Progenitor cell of endocrine pancreas (in vitro differentiated cells): ENCODE measurements around the gene TMEM44. TPM values are rescaled to one million over a fixed set of nuclear protein-coding genes. Genes with fewer than 3 reads are reported as not detected.

Experiments
- DNase-seq: peaks from one replicate; pipeline ENCODE4 v3.0.0; 2021; ENCODE audit warnings: low spot score; ENCODE audit not compliant: unreplicated experiment
- H3K27ac Mint-ChIP-seq: 2 replicates; pipeline ENCODE4 v1.8.0; 2021; ENCODE audit warnings: mild to moderate bottlenecking, moderate library complexity, mixed read lengths
- H3K27me3 Mint-ChIP-seq: 2 replicates; pipeline ENCODE4 v1.8.0; 2021; ENCODE audit warnings: mixed read lengths
- H3K36me3 Mint-ChIP-seq: 2 replicates; pipeline ENCODE4 v1.8.0; 2022; ENCODE audit warnings: mixed read lengths; ENCODE audit not compliant: insufficient read depth
- H3K4me1 Mint-ChIP-seq: 2 replicates; pipeline ENCODE4 v1.8.0; 2021; ENCODE audit warnings: low read depth, mixed read lengths
- H3K4me3 Mint-ChIP-seq: 2 replicates; pipeline ENCODE4 v1.8.0; 2021; ENCODE audit warnings: low read depth, mild to moderate bottlenecking, moderate library complexity, mixed read lengths
- H3K9me3 Mint-ChIP-seq: 2 replicates; pipeline ENCODE4 v1.8.0; 2021; ENCODE audit warnings: low read depth, mixed read lengths
- total RNA-seq: library from RNA; stranded (reverse); gene quantifications from 2 replicates; pipeline ENCODE4 v1.2.1, GENCODE V29; 2021
- TF ChIP-seq, protein P1 (sequence below): fragments of 200-600 bp; sonication (generic); IDR thresholded peaks from one replicate; pipeline ENCODE4 v1.5.0; 2021; ENCODE audit warnings: antibody characterized with exemption, mild to moderate bottlenecking; ENCODE audit not compliant: unreplicated experiment

TMEM44 gene
- total RNA-seq, 1 donor from 2014 or later = 44.7 TPM

GRCh38 chr3:194586836-194587235 lies 46.4 kb downstream of the TMEM44 start:
- DNase-seq = no peak
- Mint-ChIP-seq H3K27ac (peak overlapping the region; percentile 25), H3K4me3 (no peak overlapping the region), H3K27me3 (no peaks in the 10 kb centered on the region), H3K9me3 (no peaks in the 10 kb centered on the region), H3K4me1 (peaks cover 15% of the 10 kb centered on the region), H3K36me3 (peaks cover 6% of the 10 kb centered on the region)
- TF ChIP-seq, protein P1, sequence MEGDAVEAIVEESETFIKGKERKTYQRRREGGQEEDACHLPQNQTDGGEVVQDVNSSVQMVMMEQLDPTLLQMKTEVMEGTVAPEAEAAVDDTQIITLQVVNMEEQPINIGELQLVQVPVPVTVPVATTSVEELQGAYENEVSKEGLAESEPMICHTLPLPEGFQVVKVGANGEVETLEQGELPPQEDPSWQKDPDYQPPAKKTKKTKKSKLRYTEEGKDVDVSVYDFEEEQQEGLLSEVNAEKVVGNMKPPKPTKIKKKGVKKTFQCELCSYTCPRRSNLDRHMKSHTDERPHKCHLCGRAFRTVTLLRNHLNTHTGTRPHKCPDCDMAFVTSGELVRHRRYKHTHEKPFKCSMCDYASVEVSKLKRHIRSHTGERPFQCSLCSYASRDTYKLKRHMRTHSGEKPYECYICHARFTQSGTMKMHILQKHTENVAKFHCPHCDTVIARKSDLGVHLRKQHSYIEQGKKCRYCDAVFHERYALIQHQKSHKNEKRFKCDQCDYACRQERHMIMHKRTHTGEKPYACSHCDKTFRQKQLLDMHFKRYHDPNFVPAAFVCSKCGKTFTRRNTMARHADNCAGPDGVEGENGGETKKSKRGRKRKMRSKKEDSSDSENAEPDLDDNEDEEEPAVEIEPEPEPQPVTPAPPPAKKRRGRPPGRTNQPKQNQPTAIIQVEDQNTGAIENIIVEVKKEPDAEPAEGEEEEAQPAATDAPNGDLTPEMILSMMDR = no peak

- Mint-ChIP-seq H3K36me3 (peaks cover 6% of the 10 kb centered on the region), H3K9me3 (no peaks in the 10 kb centered on the region), H3K27ac (peak overlapping the region; percentile 86), H3K27me3 (no peaks in the 10 kb centered on the region), H3K4me3 (peak overlapping the region; percentile 58), H3K4me1 (peaks cover 15% of the 10 kb centered on the region)
- TF ChIP-seq, protein P1 = no peak
- no peak for DNase-seq
Measured at GRCh38 chr3:194585880-194586281, 47.3 kb downstream of the TMEM44 start.

- DNase-seq = no peak
- H3K4me3 Mint-ChIP-seq = peak overlapping the region; percentile 98
- H3K4me1 Mint-ChIP-seq = peaks cover 16% of the 10 kb centered on the region
- peak overlapping the region; percentile 81 for H3K27ac Mint-ChIP-seq
- peaks cover 6% of the 10 kb centered on the region for H3K36me3 Mint-ChIP-seq
- TF ChIP-seq, protein P1 = no peak
- H3K27me3 Mint-ChIP-seq = no peaks in the 10 kb centered on the region
- no peaks in the 10 kb centered on the region for H3K9me3 Mint-ChIP-seq
Measured at GRCh38 chr3:194584866-194585265, 48.4 kb downstream of the TMEM44 start.

DNA sequence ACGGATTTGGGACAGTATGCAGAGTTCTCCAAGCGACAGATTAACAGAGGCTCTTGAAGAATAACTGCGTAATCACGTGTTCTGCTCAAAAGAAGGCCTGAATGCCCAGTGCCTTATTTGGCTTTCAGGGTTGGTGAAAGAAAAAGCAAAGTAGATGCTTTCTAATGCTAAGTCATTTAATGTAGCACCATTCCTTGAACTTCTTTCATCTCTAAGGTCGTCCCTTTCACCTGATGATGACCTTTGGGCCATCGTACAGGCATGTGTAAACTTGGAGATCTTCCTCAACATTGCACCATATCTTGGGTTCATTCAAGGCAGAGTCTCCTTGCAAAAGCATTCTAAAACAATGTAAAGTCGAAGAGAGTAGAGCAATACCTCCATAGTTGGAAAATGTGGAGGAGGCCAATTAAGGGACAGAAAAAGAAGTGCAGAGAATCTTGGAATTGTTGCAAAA lies 48.9 kb downstream of the TMEM44 start:
- Mint-ChIP-seq H3K36me3 (peaks cover 6% of the 10 kb centered on the region), H3K27me3 (no peaks in the 10 kb centered on the region), H3K9me3 (no peaks in the 10 kb centered on the region), H3K4me3 (peak overlapping the region; percentile 98), H3K27ac (peak overlapping the region; percentile 98), H3K4me1 (peaks cover 17% of the 10 kb centered on the region)
- TF ChIP-seq, protein P1 = no peak
- no peak for DNase-seq

- Mint-ChIP-seq H3K36me3 (peaks cover 3% of the 10 kb centered on the region), H3K4me1 (peaks cover 24% of the 10 kb centered on the region), H3K9me3 (no peaks in the 10 kb centered on the region), H3K4me3 (peak overlapping the region; percentile 51), H3K27ac (peak overlapping the region; percentile 86), H3K27me3 (no peaks in the 10 kb centered on the region)
- no peak for DNase-seq
- TF ChIP-seq, protein P1 = no peak
Measured at GRCh38 chr3:194582196-194582905, 50.9 kb downstream of the TMEM44 start.
